Measurements from ENCODE around the gene BET1L.
A peak's percentile ranks its signal among the peaks of the same experiment; 100 is the strongest.
"Not testable (repeated sequence)": the region's sequence is repeated elsewhere in the genome, so short reads cannot be mapped to it uniquely, and the experiment has no call there.

BET1L gene

GRCh38 chr11:193481-193880 lies 13.7 kb downstream of the BET1L start:
- not testable (repeated sequence) for DNase-seq (ENCODE audit: low spot score)

DNA sequence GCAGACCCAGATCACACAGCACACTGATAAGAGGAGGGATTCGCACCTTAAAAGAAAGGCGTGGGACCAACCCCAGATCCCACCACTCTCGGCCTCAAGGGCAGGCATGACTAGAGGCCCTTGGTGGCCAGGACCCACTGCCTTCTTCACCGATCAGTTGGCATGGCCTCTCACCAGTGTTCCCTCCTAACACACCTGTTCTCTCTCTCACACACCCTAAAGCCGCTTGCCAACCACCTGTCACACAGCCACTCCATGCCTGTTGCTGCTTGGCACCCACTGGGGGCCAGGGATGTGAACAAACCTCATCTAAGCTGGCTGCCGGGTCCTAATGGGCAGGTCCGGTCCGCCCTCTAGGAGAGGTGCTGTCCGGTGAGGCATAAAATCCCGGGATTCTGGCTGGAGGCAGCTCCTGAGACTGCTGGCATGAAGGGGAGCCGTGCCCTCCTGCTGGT lies 14.5 kb downstream of the BET1L start, which contains the start of gene SCGB1C1:
TSS of gene SCGB1C1 (plus strand) at position 405 of the 455 bp plus-strand sequence. CDS start at position 427, 22 bp downstream.
- DNase-seq (ENCODE audit: low spot score) = not testable (repeated sequence)

DNA sequence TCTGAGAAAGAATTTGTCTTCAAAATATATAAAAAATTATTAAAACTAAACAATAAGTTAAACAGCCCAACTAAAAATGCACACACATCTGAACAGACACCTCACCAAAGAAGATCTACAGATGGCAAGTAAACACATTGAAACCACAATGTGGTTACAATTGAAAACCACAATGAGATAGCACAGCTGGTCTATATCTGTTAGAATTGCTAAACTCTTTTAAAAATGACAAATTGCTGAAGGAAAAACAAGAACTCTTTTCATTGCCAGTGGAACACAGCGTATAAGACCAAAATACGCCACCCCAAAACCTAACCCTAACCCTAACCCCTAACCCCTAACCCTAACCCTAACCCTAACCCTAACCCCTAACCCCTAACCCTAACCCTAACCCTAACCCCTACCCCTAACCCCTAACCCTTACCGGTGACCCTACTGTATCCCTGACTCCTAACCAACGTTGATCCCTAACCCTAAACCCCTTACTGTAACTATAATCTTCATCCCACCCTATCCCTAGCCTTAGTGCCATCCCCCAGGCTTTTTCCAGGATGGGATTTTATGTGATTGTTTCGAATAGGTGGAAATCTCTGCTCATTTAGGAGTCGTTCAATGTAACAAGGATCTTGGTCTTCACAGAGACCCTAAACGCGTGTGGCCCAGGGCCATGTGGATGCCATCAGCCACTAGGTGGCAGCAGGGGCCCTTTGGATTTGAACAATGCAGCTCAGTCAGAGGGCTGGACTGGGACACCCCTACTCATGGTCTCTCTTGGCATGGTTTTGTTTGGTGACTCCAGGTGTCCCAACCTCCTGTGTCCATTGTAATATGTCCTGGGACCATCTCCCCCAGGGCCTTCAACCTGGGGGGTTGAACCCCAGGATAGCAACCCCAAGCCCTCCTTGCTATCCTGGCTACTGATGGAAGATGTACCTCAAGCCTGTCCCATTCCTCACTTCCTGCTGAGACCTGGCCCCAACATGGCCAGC lies 15.4 kb downstream of the BET1L start:
- not testable (repeated sequence) for DNase-seq (ENCODE audit: low spot score)

DNA sequence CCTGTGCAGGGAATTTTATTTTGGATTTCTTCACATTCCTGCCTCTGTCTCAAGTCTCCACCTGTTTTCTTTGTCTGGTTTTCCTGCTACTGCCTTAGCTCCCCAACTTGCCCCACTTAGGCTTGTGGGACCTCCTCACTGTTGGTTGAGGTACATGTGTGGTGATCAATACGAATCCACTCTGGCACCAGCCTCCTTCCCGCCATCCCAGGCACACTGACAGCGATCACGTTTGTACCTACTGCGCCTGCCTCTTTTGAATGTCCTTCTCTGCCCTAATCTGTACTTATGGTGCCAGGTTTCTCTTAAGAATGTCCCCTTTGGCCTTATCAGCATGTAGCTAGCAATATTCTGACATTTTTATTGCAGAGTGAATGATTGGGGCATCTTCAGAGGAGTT lies 16.7 kb downstream of the BET1L start:
- not testable (repeated sequence) for DNase-seq (ENCODE audit: low spot score)

DNA sequence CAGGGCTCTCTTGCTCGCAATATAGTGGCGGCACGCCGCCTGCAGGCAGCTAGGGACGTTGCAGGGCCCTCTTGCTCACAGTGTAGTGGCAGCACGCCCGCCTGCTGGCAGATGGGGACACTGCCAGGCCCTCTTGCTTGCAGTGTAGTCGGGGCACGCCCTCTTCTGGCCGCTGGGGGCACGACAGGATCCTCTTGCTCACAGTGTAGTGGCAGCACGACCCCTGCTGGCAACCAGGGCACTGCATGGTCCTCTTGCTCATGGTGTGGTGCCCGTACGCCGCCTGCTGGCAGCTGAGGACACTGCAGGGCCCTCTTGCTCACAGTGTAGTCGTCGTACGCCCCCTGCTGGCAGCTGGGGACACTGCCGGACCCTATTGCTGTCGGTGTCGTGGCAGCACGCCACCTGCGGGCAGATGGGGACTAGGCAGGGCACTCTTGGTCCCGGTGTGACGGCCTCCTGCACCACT lies 17.3 kb downstream of the BET1L start:
- DNase-seq (ENCODE audit: low spot score) = not testable (repeated sequence)

DNA sequence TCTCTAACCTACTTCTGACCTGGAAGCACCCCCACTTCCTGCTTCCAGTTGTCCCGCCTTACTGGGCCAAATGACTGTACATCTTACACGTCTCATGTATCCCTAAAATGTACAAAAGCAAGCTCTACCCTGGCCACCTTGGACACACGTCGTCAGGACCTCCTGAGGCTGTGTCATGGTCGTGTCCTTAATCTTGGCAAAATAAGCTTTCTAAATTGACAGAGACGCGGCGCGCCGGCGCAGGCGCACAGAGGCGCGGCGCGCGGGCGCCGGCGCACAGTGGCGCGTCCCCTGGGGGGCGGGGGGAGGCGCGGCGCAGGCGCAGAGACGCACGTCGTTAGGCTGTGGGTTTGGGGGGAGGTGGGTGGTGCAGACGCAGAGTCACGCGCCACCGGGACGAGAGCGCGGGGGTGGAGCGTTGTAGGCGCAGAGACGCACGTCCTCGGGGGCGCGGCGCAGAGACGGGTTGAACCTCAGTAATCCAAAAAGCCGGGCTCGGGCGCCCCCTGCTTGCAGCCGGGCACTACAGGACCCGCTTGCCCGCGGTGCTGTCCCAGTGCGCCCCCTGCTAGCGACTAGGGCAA lies 17.9 kb downstream of the BET1L start:
- peak; percentile 26 for DNase-seq (ENCODE audit: low spot score)

- not testable (repeated sequence) for DNase-seq (ENCODE audit: low spot score)
These were observed 27.0 kb downstream of the BET1L start for GRCh38 chr11:180242-180641.

All from cerebellar cortex (tissue), 1 donor.